D721Med (cell line): ENCODE results near the gene RPS6KL1.
A peak's percentile ranks its signal among the peaks of the same experiment; 100 is the strongest.

Experiments
- DNase-seq: peaks from one replicate; pipeline ENCODE4 v3.0.0; 2011; ENCODE audit warnings: low spot score; ENCODE audit not compliant: insufficient read length
- FAIRE-seq: peaks from 2 replicates; lab custom pipeline; 2011; peaks lifted over from hg19 to GRCh38; lab: Jason Lieb, UNC
- TF ChIP-seq, protein P1 (sequence below): IDR thresholded peaks from 2 replicates; pipeline ENCODE4 v1.5.1; 2012; ENCODE audit warnings: mild to moderate bottlenecking, control low read depth; ENCODE audit not compliant: insufficient read depth; ENCODE audit errors: missing control alignments

The RPS6KL1 gene

DNA sequence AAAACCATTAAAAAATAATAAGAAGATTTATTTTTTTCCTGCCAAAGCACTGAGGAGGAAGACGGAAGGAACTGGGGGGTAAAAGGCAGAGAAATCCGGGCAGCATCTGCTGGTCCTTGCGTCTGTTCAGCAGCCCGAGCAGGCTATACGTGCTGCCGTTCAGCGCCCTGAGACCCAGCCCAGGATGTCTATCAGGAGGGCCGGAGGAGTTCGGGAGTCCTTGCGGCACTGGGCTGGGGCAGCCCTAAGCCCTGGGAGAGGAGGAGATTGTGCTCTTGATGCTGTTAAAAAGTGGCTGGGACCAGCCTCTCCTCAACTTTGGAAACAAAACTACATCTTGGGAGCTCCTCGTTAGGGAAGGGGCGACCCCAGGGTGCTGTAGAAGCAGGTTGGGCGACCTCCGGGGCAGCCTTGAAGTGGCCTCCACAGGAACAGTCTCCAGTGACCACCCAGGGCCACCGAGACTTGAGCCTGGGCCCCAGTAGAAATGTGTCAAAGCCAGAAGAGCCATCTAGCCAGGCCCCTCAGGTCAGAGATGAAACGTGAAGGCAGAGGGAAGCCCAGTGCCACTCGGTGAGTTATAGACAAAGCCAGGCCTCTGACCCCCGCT, 18.0 kb upstream of the RPS6KL1 start:
- TF ChIP-seq, protein P1, sequence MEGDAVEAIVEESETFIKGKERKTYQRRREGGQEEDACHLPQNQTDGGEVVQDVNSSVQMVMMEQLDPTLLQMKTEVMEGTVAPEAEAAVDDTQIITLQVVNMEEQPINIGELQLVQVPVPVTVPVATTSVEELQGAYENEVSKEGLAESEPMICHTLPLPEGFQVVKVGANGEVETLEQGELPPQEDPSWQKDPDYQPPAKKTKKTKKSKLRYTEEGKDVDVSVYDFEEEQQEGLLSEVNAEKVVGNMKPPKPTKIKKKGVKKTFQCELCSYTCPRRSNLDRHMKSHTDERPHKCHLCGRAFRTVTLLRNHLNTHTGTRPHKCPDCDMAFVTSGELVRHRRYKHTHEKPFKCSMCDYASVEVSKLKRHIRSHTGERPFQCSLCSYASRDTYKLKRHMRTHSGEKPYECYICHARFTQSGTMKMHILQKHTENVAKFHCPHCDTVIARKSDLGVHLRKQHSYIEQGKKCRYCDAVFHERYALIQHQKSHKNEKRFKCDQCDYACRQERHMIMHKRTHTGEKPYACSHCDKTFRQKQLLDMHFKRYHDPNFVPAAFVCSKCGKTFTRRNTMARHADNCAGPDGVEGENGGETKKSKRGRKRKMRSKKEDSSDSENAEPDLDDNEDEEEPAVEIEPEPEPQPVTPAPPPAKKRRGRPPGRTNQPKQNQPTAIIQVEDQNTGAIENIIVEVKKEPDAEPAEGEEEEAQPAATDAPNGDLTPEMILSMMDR, result no peak
- FAIRE-seq (no peak), DNase-seq (no peak)

- DNase-seq, result peak; percentile 68
- peak; percentile 21 for FAIRE-seq
- TF ChIP-seq, protein P1, result no peak
These were observed 15.8 kb upstream of the RPS6KL1 start for GRCh38 chr14:74938531-74939495.

- no peak for FAIRE-seq
- DNase-seq, result no peak
- TF ChIP-seq, protein P1, result no peak
These were observed 14.1 kb upstream of the RPS6KL1 start for GRCh38 chr14:74937171-74937570.

GRCh38 chr14:74936731-74937130, 13.7 kb upstream of the RPS6KL1 start:
- FAIRE-seq (no peak), DNase-seq (no peak)
- TF ChIP-seq, protein P1, result no peak

GRCh38 chr14:74936151-74936550, 13.1 kb upstream of the RPS6KL1 start:
- TF ChIP-seq, protein P1, result no peak
- no peak for FAIRE-seq
- no peak for DNase-seq

DNA sequence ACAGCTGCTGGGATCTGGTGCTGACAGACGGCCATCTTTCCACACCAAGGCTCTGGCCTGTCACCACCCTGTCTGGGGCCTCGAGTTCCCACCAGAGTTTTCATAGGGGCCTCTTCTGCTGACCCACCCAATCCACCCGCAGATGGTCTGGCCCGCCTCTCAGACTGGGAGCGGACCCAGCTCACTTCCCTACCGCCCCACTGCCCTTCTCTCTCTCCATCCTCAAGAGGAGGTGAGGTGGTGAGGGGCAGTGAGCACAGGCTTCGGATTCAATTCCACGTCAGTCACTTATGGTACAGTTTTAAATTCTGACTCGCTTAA, 12.3 kb upstream of the RPS6KL1 start:
- no peak for DNase-seq

More for the DNA sequence above, 12.3 kb upstream of the RPS6KL1 start:
- FAIRE-seq, result no peak
- TF ChIP-seq, protein P1, result no peak
